ENCODE data around the gene CLCN2. TPM values are rescaled to one million over a fixed set of nuclear protein-coding genes. Genes with fewer than 3 reads are reported as not detected.

The CLCN2 gene
- total and polyA plus RNA-seq, 12 donors: 7.5 to 27.8 (median 14.9) TPM

- no peak for DNase-seq
- no peaks in the 10 kb centered on the region for H3K9me3 ChIP-seq (replicated peaks in 1 of 3)
- H3K27me3 ChIP-seq: no peaks in the 10 kb centered on the region
- TF ChIP-seq POLR2A (IDR thresholded peaks at IDR 0.05) (no peak), CTCF (IDR thresholded peaks at IDR 0.05) (no peak)
- 90 to 95% (median 92%) methylated on average over 9 of the region's 9 CpGs for WGBS, 4 donors
- no peaks in the 10 kb centered on the region for H3K4me1 ChIP-seq (replicated peaks in 1 of 2)
- intact Hi-C loops (cut with DNase I): loop anchor here in 1 of 2 donors (5.0 kb wide), 1 partner anchor 34 kb away; no protein-coding TSS in a partner anchor
- H3K4me3 ChIP-seq: no peak overlapping the region
- H3K36me3 ChIP-seq (replicated peaks in 1 of 2): peaks cover 0 to 62% of the 10 kb centered on the region in 2 donors
- no peak overlapping the region for H3K27ac ChIP-seq
Measured at GRCh38 chr3:184307915-184308314, 53.5 kb downstream of the CLCN2 start.

GRCh38 chr3:184306341-184306972 is 54.9 kb downstream of the CLCN2 start:
- DNase-seq: no peak
- Histone ChIP-seq H3K36me3 (replicated peaks in 1 of 2) (peaks cover 0 to 76% of the 10 kb centered on the region in 2 donors), H3K4me1 (replicated peaks in 1 of 2) (no peaks in the 10 kb centered on the region), H3K27ac (no peak overlapping the region), H3K4me3 (no peak overlapping the region), H3K27me3 (no peaks in the 10 kb centered on the region), H3K9me3 (replicated peaks in 1 of 3) (no peaks in the 10 kb centered on the region)
- intact Hi-C loops (cut with DNase I): loop anchor here in 1 of 2 donors (5.0 kb wide), 1 partner anchor 36 kb away; no protein-coding TSS in a partner anchor
- TF ChIP-seq CTCF (IDR thresholded peaks at IDR 0.05) (no peak), POLR2A (IDR thresholded peaks at IDR 0.05) (no peak)
- 94 to 97% (median 95%) methylated on average over 4 of the region's 4 CpGs for WGBS, 4 donors

GRCh38 chr3:184305577-184305976 is 55.8 kb downstream of the CLCN2 start:
- Histone ChIP-seq H3K9me3 (replicated peaks in 1 of 3) (no peaks in the 10 kb centered on the region), H3K27me3 (no peaks in the 10 kb centered on the region), H3K4me3 (no peak overlapping the region), H3K36me3 (replicated peaks in 1 of 2) (peaks cover 0 to 84% of the 10 kb centered on the region in 2 donors), H3K27ac (no peak overlapping the region), H3K4me1 (replicated peaks in 1 of 2) (peaks cover 0 to 1% of the 10 kb centered on the region in 2 donors)
- TF ChIP-seq CTCF (IDR thresholded peaks at IDR 0.05) (peak in 5 of 6 experiments; percentile 15 to 32 (median 29)), POLR2A (IDR thresholded peaks at IDR 0.05) (no peak)
- intact Hi-C loops (cut with DNase I): loop anchor here in 1 of 2 donors (5.0 kb wide), 1 partner anchor 37 kb away; no protein-coding TSS in a partner anchor
- WGBS, 4 donors: 38 to 62% (median 45%) methylated on average over 1 of the region's 1 CpG
- no peak for DNase-seq

- intact Hi-C loops (cut with DNase I): no loop called here
- no peaks in the 10 kb centered on the region for H3K27me3 ChIP-seq
Measured at GRCh38 chr3:184300378-184300720, 61.1 kb downstream of the CLCN2 start.

More at GRCh38 chr3:184300378-184300720, 61.1 kb downstream of the CLCN2 start:
- peaks cover 0 to 52% of the 10 kb centered on the region in 2 donors for H3K36me3 ChIP-seq (replicated peaks in 1 of 2)
- H3K4me3 ChIP-seq: no peak overlapping the region
- DNase-seq: no peak
- WGBS, 4 donors: 58 to 65% (median 61%) methylated on average over 3 of the region's 3 CpGs
- H3K4me1 ChIP-seq (replicated peaks in 1 of 2): peaks cover 4 to 12% of the 10 kb centered on the region in 2 donors
- H3K9me3 ChIP-seq (replicated peaks in 1 of 3): no peaks in the 10 kb centered on the region
- peak overlapping the region in 3 of 5 donors; percentile 15 to 85 (median 63) for H3K27ac ChIP-seq
- TF ChIP-seq CTCF (IDR thresholded peaks at IDR 0.05): no peak
- TF ChIP-seq POLR2A (IDR thresholded peaks at IDR 0.05): no peak

Data from adrenal gland (tissue), 12 donors.